GM18499 (cell line): ENCODE data around the gene PIGV.
A peak's percentile ranks its signal among the peaks of the same experiment; 100 is the strongest.
"Not testable (repeated sequence)": the region's sequence is repeated elsewhere in the genome, so short reads cannot be mapped to it uniquely, and the experiment has no call there.

ENCODE experiments used
- ATAC-seq: cut with Tn5 transposase; IDR thresholded peaks from one replicate; pipeline ENCODE4 v1.9.1; 2021; ENCODE audit warnings: moderate number of reproducible peaks; ENCODE audit not compliant: insufficient read depth, unreplicated experiment

The PIGV gene

GRCh38 chr1:26790551-26790953 is 2.8 kb downstream of the PIGV start:
- ATAC-seq: no peak

GRCh38 chr1:26791148-26791547 is 3.4 kb downstream of the PIGV start:
- ATAC-seq: no peak

GRCh38 chr1:26791626-26792025 is 3.9 kb downstream of the PIGV start:
- no peak for ATAC-seq

GRCh38 chr1:26792924-26793323 is 5.2 kb downstream of the PIGV start:
- ATAC-seq: no peak

- no peak for ATAC-seq
Measured at GRCh38 chr1:26794391-26794790, 6.6 kb downstream of the PIGV start.

GRCh38 chr1:26797627-26798026 is 9.9 kb downstream of the PIGV start:
- ATAC-seq: no peak

GRCh38 chr1:26799479-26800142 is 11.9 kb downstream of the PIGV start:
- ATAC-seq: no peak

GRCh38 chr1:26803932-26804331 is 16.2 kb downstream of the PIGV start:
- ATAC-seq: not testable (repeated sequence)

- ATAC-seq: not testable (repeated sequence)
Measured at GRCh38 chr1:26810105-26810504, 22.4 kb downstream of the PIGV start.

- no peak for ATAC-seq
Measured at GRCh38 chr1:26811057-26811456, 23.3 kb downstream of the PIGV start.

GRCh38 chr1:26811708-26812107 is 24.0 kb downstream of the PIGV start:
- no peak for ATAC-seq

GRCh38 chr1:26814377-26814776 is 26.6 kb downstream of the PIGV start:
- no peak for ATAC-seq

- ATAC-seq: no peak
Measured at GRCh38 chr1:26814893-26815292, 27.1 kb downstream of the PIGV start.

- ATAC-seq: peak; percentile 83
Measured at GRCh38 chr1:26820784-26821269, 33.1 kb downstream of the PIGV start.

GRCh38 chr1:26822737-26823395 is 35.1 kb downstream of the PIGV start:
- no peak for ATAC-seq

GRCh38 chr1:26824731-26825130 is 37.0 kb downstream of the PIGV start:
- no peak for ATAC-seq

- no peak for ATAC-seq
Measured at GRCh38 chr1:26826261-26827105, 38.7 kb downstream of the PIGV start, which contains the start of gene ZDHHC18. Gene ZDHHC18 (plus strand): TSS chr1:26826688. CDS start chr1:26826805, 117 bp downstream.

- no peak for ATAC-seq
Measured at GRCh38 chr1:26827106-26827604, 39.4 kb downstream of the PIGV start.

GRCh38 chr1:26827663-26828062 is 39.9 kb downstream of the PIGV start:
- no peak for ATAC-seq

GRCh38 chr1:26828411-26828991 is 40.8 kb downstream of the PIGV start:
- ATAC-seq: no peak
